ENCODE measurements around the gene CDH20. TPM values are rescaled to one million over a fixed set of nuclear protein-coding genes. Genes with fewer than 3 reads are reported as not detected.
A peak's percentile ranks its signal among the peaks of the same experiment; 100 is the strongest.

CDH20 gene
- total and polyA plus RNA-seq, 2 of the 4 experiments (the other 2 are of a cell fraction) = not detected

DNA sequence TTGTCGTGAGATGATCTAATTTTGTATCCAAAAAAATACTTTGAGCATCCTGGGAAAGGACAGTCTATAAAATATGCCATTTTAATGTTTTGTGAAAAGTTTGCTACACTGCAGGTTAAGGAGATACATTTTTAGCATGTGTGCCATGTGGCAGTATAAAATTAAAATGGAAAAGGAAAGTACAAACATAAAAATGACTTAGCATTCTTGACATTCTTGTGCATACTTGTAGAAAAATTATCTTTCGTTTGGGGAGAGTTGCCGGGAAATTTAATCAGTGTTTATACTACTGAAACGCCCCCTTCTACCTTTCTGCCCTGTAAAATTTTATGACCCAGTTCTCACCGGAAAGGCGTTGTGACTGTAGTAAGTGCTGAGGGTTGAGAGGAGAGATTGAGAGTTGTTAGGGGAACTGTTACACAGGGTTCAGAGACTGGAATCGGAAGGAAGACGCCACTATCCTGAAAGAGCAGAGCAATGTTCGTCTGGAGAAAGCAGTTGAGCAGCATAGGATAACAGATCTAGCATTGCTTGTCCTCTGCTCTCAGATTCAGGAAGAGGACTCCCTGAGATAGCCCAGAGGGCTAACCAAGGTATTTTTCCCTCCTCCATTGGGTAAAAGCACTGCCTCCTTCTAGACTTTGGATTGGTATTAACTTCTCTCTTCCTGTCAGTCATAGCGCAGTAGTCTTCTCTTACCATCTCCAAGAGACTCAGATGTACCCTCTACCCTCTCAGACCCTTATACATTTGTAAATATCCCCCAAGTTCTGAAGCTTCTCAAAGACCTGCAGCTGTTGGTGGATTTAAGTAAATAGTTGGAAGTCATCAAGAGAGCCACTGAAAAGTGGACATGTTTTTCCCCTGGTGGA is 2.7 kb downstream of the CDH20 start:
- Histone ChIP-seq H2AK9ac (replicated peaks; ENCODE audit: low read depth, low read length, poor library complexity) (no peak overlapping the region), H3K4me1 (ENCODE audit: control insufficient read depth, insufficient read depth, low read length) (no peaks in the 10 kb centered on the region; the same call in 1 of the 2 replicates), H3K4me3 (ENCODE audit: insufficient read depth, low read depth, low read length) (no peak overlapping the region), H2BK15ac (ENCODE audit: low read depth, low read length) (no peak overlapping the region), H3K4me2 (ENCODE audit: low read depth, low read length) (no peak overlapping the region; the same call in none of the 2 replicates), H3K9me1 (ENCODE audit: insufficient read depth, low read length) (no peaks in the 10 kb centered on the region), H2BK20ac (ENCODE audit: low read depth, low read length) (no peak overlapping the region), H4K5ac (ENCODE audit: low read depth, low read length) (no peak overlapping the region), H4K91ac (ENCODE audit: insufficient read depth, low read depth, low read length) (no peak overlapping the region), H3K36me3 (ENCODE audit: control insufficient read depth, insufficient read depth, low read length) (no peaks in the 10 kb centered on the region), H4K20me1 (ENCODE audit: insufficient read depth, low read length) (no peaks in the 10 kb centered on the region), H2AK5ac (ENCODE audit: low read depth, low read length) (no peak overlapping the region), H3K18ac (ENCODE audit: low read depth, low read length) (no peak overlapping the region), H3K9me3 (ENCODE audit: control insufficient read depth, insufficient read depth, low read length) (no peaks in the 10 kb centered on the region), H3K27me3 (ENCODE audit: control insufficient read depth, insufficient read depth, low read length) (peaks cover 35% of the 10 kb centered on the region), H2BK120ac (ENCODE audit: low read depth, low read length) (no peak overlapping the region), H3K4ac (ENCODE audit: low read depth, low read length) (no peak overlapping the region), H3K56ac (ENCODE audit: extremely low read depth, insufficient read depth, low read length) (no peak overlapping the region), H3K14ac (replicated peaks; ENCODE audit: low read depth, low read length) (no peak overlapping the region), H3K9ac (ENCODE audit: low read depth, low read length) (no peak overlapping the region), H2BK5ac (ENCODE audit: low read depth, low read length, poor library complexity, severe bottlenecking) (no peak overlapping the region), H3K27ac (ENCODE audit: insufficient read depth, low read length) (no peak overlapping the region), H4K8ac (ENCODE audit: low read depth in 2 of 2, low read length in 2 of 2) (no peak overlapping the region), H3K23ac (ENCODE audit: low read depth, low read length) (no peak overlapping the region), H3K79me1 (ENCODE audit: low read depth in 1 of 2, low read length in 2 of 2) (no peaks in the 10 kb centered on the region), H2AFZ (replicated peaks; ENCODE audit: low read length, poor library complexity) (no peak overlapping the region)
- DNase-seq = no peak
- TF ChIP-seq MXI1 (IDR thresholded peaks at IDR 0.05; ENCODE audit: borderline replicate concordance, low read depth, low read length) (no peak), RCOR1 (IDR thresholded peaks at IDR 0.05; ENCODE audit: insufficient replicate concordance, low read length) (no peak), MAFK (IDR thresholded peaks at IDR 0.05; ENCODE audit: low read depth, low read length) (no peak)
- TF ChIP-seq, protein P1, sequence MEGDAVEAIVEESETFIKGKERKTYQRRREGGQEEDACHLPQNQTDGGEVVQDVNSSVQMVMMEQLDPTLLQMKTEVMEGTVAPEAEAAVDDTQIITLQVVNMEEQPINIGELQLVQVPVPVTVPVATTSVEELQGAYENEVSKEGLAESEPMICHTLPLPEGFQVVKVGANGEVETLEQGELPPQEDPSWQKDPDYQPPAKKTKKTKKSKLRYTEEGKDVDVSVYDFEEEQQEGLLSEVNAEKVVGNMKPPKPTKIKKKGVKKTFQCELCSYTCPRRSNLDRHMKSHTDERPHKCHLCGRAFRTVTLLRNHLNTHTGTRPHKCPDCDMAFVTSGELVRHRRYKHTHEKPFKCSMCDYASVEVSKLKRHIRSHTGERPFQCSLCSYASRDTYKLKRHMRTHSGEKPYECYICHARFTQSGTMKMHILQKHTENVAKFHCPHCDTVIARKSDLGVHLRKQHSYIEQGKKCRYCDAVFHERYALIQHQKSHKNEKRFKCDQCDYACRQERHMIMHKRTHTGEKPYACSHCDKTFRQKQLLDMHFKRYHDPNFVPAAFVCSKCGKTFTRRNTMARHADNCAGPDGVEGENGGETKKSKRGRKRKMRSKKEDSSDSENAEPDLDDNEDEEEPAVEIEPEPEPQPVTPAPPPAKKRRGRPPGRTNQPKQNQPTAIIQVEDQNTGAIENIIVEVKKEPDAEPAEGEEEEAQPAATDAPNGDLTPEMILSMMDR (conservative IDR thresholded peaks at IDR 0.05; ENCODE audit: low read depth, low read length) = no peak
- dilution Hi-C loops (cut with HindIII; ENCODE audit: low sequenced_read_pairs, unreplicated experiment) (no loop called here), intact Hi-C loops (cut with micrococcal nuclease) (no loop called here), in situ Hi-C loops (cut with MboI; ENCODE audit: low sequenced_read_pairs) (no loop called here)
- peak; percentile 14; the same call in 1 of the 2 replicates for ATAC-seq (ENCODE audit: low read depth)
- CTCF ChIA-PET = no interaction called here
- 46% methylated on average over 4 of the region's 10 CpGs; no CpG with 5 or more reads in 1 of the 2 experiments for WGBS, 2 experiments (ENCODE audit: extremely low coverage in 2 of 2, insufficient read length in 1 of 2)
- no TSS peak for BruUV-seq (replicated peaks)
- POLR2A ChIA-PET (ENCODE audit: unreplicated experiment) = no interaction called here
